ENCODE measurements around the gene MAD2L2.

MAD2L2 gene

DNA sequence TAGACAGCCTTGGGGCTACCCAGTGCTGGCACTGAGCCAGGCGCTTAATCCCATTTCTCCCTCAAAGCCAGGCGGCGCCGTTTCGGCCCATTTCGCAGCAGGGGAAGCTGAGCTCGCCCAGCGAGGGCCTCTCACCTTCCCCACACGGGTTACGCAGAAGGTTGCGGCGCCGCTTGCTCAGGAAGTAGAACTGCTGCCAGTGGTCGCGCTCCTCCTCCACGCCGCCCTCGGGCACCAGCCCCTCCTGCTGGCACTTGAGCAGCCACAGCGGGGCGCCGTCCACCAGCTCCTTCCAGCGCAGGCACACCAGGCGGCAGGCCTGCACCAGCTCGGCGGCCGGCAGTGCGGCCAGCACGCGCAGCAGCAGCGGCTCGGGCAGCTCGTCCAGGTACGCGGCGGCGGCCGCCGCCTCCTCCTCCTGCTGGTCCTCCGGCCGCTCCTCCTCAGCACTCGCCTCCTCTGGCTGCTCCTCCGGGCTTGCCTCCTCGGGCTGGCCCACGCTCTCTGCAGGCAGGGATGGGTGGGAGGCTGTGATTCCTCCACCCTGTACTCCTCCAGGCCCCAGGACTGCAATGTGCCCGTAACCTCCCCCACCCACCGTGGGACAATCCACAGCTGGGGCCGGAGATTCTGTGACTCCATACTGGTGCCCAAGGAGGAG lies 30.5 kb downstream of the MAD2L2 start:
- Histone ChIP-seq H4K91ac (ENCODE audit: low read depth, low read length, poor library complexity) (no peak overlapping the region), H2BK120ac (ENCODE audit: low read depth, low read length) (peak overlapping the region; percentile 42), H3K4me2 (ENCODE audit: insufficient read depth, low read length, poor library complexity, severe bottlenecking) (peak overlapping the region; percentile 57), H3K27me3 (ENCODE audit: control insufficient read depth in 3 of 3, insufficient read depth in 3 of 3, low read depth in 1 of 3, low read length in 3 of 3) (peaks cover 4 to 70% (median 44%) of the 10 kb centered on the region in 3 experiments), H2BK12ac (ENCODE audit: low read length) (peak overlapping the region; percentile 88), H3K14ac (ENCODE audit: low read length) (peak overlapping the region; percentile 66), H2BK5ac (ENCODE audit: low read length) (peak overlapping the region; percentile 85), H2AK5ac (ENCODE audit: low read depth, low read length) (peak overlapping the region; percentile 89), H2BK15ac (ENCODE audit: low read length) (peak overlapping the region; percentile 82), H4K8ac (ENCODE audit: low read depth, low read length) (peak overlapping the region; percentile 57), H2AFZ (ENCODE audit: low read length) (peak overlapping the region; percentile 68), H3K79me1 (ENCODE audit: low read depth, low read length) (no peaks in the 10 kb centered on the region), H3K4me3 (ENCODE audit: low read length in 2 of 2) (no peak overlapping the region), H3K4me1 (ENCODE audit: control insufficient read depth in 2 of 2, insufficient read depth in 1 of 2, low read depth in 1 of 2, low read length in 2 of 2) (peaks cover 4 to 18% of the 10 kb centered on the region in 2 donors), H3K27ac (replicated peaks; ENCODE audit: low read length) (no peak overlapping the region), H3K36me3 (replicated peaks in 1 of 2; ENCODE audit: control insufficient read depth in 2 of 2, insufficient read depth in 2 of 2, low read length in 2 of 2) (no peaks in the 10 kb centered on the region), H3K9ac (ENCODE audit: low read depth, low read length, poor library complexity) (peak overlapping the region; percentile 68), H3K9me3 (replicated peaks in 1 of 2; ENCODE audit: control insufficient read depth in 2 of 2, insufficient read depth in 1 of 2, low read depth in 1 of 2, low read length in 2 of 2) (no peaks in the 10 kb centered on the region), H3K18ac (ENCODE audit: low read length) (peak overlapping the region; percentile 94), H3K23ac (ENCODE audit: low read depth, low read length, poor library complexity) (peak overlapping the region; percentile 77), H3K4ac (ENCODE audit: low read length) (no peak overlapping the region)
- WGBS, 2 donors (ENCODE audit: extremely low coverage in 2 of 2, insufficient read length in 2 of 2, insufficient replicate concordance in 1 of 2) = no CpG with 5 or more reads among the region's 47 CpGs
- DNase-seq (ENCODE audit: low spot score) = peak; percentile 53

DNA sequence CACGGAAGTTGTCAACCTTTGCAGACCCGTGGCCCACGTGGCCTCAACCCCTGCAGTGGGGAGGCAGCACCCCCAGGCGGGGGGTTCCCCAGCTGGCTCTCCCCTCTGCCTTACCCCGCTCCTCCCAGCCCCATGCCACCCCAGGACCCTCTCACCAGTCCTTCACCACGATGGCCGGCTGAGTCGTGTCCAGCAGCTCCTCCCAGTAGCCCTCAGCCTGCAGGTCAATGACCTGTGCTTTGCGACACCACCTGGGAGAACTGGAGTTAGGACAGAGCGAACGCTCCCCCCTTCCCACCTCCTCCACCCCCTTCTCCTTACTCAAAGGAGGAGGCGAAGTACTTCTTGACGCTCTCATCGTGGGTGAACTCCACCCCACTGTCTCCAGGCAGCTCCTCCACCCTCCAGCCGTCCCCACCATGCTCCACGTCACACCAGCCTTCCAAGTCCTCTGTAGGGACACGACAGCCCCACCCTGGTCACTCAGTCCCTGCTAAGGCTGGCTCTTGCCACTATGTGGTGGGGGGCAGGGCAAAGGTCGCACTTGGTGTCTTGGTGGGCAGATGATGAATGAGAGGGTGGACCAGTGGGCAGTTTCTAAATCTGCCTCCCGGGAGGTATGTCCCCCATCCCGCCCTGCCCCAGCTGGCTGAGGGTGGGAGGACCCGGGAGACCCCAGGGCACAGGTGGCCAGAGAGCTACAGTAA lies 31.2 kb downstream of the MAD2L2 start:
- Histone ChIP-seq H4K91ac (ENCODE audit: low read depth, low read length, poor library complexity) (no peak overlapping the region), H3K4me2 (ENCODE audit: insufficient read depth, low read length, poor library complexity, severe bottlenecking) (no peak overlapping the region), H3K4me3 (ENCODE audit: low read length in 2 of 2) (no peak overlapping the region), H3K27me3 (ENCODE audit: control insufficient read depth in 3 of 3, insufficient read depth in 3 of 3, low read depth in 1 of 3, low read length in 3 of 3) (peaks cover 4 to 70% (median 44%) of the 10 kb centered on the region in 3 experiments), H3K9me3 (replicated peaks in 1 of 2; ENCODE audit: control insufficient read depth in 2 of 2, insufficient read depth in 1 of 2, low read depth in 1 of 2, low read length in 2 of 2) (no peaks in the 10 kb centered on the region), H3K4ac (ENCODE audit: low read length) (no peak overlapping the region), H2BK5ac (ENCODE audit: low read length) (peak overlapping the region; percentile 89), H3K9ac (ENCODE audit: low read depth, low read length, poor library complexity) (peak overlapping the region; percentile 40), H2BK12ac (ENCODE audit: low read length) (no peak overlapping the region), H3K79me1 (ENCODE audit: low read depth, low read length) (no peaks in the 10 kb centered on the region), H3K23ac (ENCODE audit: low read depth, low read length, poor library complexity) (no peak overlapping the region), H2BK15ac (ENCODE audit: low read length) (peak overlapping the region; percentile 9), H3K36me3 (replicated peaks in 1 of 2; ENCODE audit: control insufficient read depth in 2 of 2, insufficient read depth in 2 of 2, low read length in 2 of 2) (no peaks in the 10 kb centered on the region), H2BK120ac (ENCODE audit: low read depth, low read length) (no peak overlapping the region), H3K14ac (ENCODE audit: low read length) (peak overlapping the region; percentile 17), H2AK5ac (ENCODE audit: low read depth, low read length) (peak overlapping the region; percentile 89), H4K8ac (ENCODE audit: low read depth, low read length) (no peak overlapping the region), H3K27ac (replicated peaks; ENCODE audit: low read length) (no peak overlapping the region), H2AFZ (ENCODE audit: low read length) (no peak overlapping the region), H3K18ac (ENCODE audit: low read length) (peak overlapping the region; percentile 94), H3K4me1 (ENCODE audit: control insufficient read depth in 2 of 2, insufficient read depth in 1 of 2, low read depth in 1 of 2, low read length in 2 of 2) (peaks cover 0 to 15% of the 10 kb centered on the region in 2 donors)
- WGBS, 2 donors (ENCODE audit: extremely low coverage in 2 of 2, insufficient read length in 2 of 2, insufficient replicate concordance in 1 of 2) = no CpG with 5 or more reads among the region's 21 CpGs
- DNase-seq (ENCODE audit: low spot score) = no peak

DNA sequence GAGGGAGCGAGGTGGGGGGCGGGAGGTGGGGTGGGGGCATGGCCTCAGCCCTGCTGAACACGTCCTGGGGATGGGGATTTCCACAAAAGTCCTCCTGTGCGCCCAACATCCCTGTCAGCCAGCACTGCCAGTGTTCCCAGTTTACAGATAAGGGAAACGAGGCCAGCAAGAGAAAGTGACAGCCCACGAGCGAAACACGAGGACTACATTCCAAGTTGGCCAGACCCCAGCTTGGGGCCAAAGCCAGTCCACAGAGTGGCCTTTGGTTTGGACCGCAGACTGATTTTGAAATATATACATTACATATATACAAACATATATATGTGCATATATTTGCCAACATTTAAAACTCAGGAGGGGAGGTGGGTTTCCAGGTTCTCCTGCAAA lies 31.7 kb downstream of the MAD2L2 start:
- Histone ChIP-seq H2BK5ac (ENCODE audit: low read length) (peak overlapping the region; percentile 89), H3K9me3 (replicated peaks in 1 of 2; ENCODE audit: control insufficient read depth in 2 of 2, insufficient read depth in 1 of 2, low read depth in 1 of 2, low read length in 2 of 2) (no peaks in the 10 kb centered on the region), H4K91ac (ENCODE audit: low read depth, low read length, poor library complexity) (no peak overlapping the region), H3K4ac (ENCODE audit: low read length) (no peak overlapping the region), H2AK5ac (ENCODE audit: low read depth, low read length) (peak overlapping the region; percentile 89), H4K8ac (ENCODE audit: low read depth, low read length) (no peak overlapping the region), H2BK15ac (ENCODE audit: low read length) (no peak overlapping the region), H2BK120ac (ENCODE audit: low read depth, low read length) (no peak overlapping the region), H3K23ac (ENCODE audit: low read depth, low read length, poor library complexity) (no peak overlapping the region), H3K27ac (replicated peaks; ENCODE audit: low read length) (no peak overlapping the region), H3K9ac (ENCODE audit: low read depth, low read length, poor library complexity) (no peak overlapping the region), H2BK12ac (ENCODE audit: low read length) (no peak overlapping the region), H3K4me1 (ENCODE audit: control insufficient read depth in 2 of 2, insufficient read depth in 1 of 2, low read depth in 1 of 2, low read length in 2 of 2) (peaks cover 0 to 15% of the 10 kb centered on the region in 2 donors), H3K36me3 (replicated peaks in 1 of 2; ENCODE audit: control insufficient read depth in 2 of 2, insufficient read depth in 2 of 2, low read length in 2 of 2) (no peaks in the 10 kb centered on the region), H2AFZ (ENCODE audit: low read length) (no peak overlapping the region), H3K79me1 (ENCODE audit: low read depth, low read length) (no peaks in the 10 kb centered on the region), H3K27me3 (ENCODE audit: control insufficient read depth in 3 of 3, insufficient read depth in 3 of 3, low read depth in 1 of 3, low read length in 3 of 3) (peaks cover 4 to 67% (median 44%) of the 10 kb centered on the region in 3 experiments), H3K18ac (ENCODE audit: low read length) (no peak overlapping the region), H3K14ac (ENCODE audit: low read length) (no peak overlapping the region), H3K4me2 (ENCODE audit: insufficient read depth, low read length, poor library complexity, severe bottlenecking) (no peak overlapping the region), H3K4me3 (ENCODE audit: low read length in 2 of 2) (no peak overlapping the region)
- no CpG with 5 or more reads among the region's 9 CpGs for WGBS, 2 donors (ENCODE audit: extremely low coverage in 2 of 2, insufficient read length in 2 of 2, insufficient replicate concordance in 1 of 2)
- DNase-seq (ENCODE audit: low spot score) = no peak

DNA sequence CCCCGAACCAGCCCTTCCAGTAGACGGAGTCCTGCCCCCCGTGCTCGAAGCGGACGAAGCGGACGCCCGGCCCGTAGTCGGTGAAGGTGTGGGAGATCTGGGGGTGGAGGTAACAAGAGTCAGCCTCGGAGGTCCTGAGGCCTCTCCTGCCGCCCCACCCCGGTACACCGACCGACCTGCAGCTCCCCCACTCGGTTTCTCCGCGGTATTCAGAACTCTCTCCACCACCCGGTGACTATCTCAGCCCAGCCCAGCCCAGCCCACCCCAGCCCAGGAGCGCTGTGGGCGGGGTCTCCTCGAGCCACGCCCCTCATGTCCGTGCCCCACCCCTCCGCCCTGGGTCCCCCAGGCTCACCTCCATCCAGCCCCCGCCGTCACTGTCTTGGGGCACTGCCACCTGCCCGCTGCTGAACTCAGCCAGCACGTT lies 32.2 kb downstream of the MAD2L2 start:
- Histone ChIP-seq H3K4me3 (ENCODE audit: low read length in 2 of 2) (no peak overlapping the region), H3K4me2 (ENCODE audit: insufficient read depth, low read length, poor library complexity, severe bottlenecking) (peak overlapping the region; percentile 44), H4K91ac (ENCODE audit: low read depth, low read length, poor library complexity) (no peak overlapping the region), H3K23ac (ENCODE audit: low read depth, low read length, poor library complexity) (peak overlapping the region; percentile 83), H2BK120ac (ENCODE audit: low read depth, low read length) (peak overlapping the region; percentile 57), H3K9ac (ENCODE audit: low read depth, low read length, poor library complexity) (peak overlapping the region; percentile 50), H2BK12ac (ENCODE audit: low read length) (no peak overlapping the region), H3K9me3 (replicated peaks in 1 of 2; ENCODE audit: control insufficient read depth in 2 of 2, insufficient read depth in 1 of 2, low read depth in 1 of 2, low read length in 2 of 2) (no peaks in the 10 kb centered on the region), H2AK5ac (ENCODE audit: low read depth, low read length) (no peak overlapping the region), H3K4ac (ENCODE audit: low read length) (no peak overlapping the region), H2BK15ac (ENCODE audit: low read length) (no peak overlapping the region), H3K27me3 (ENCODE audit: control insufficient read depth in 3 of 3, insufficient read depth in 3 of 3, low read depth in 1 of 3, low read length in 3 of 3) (peaks cover 4 to 62% (median 39%) of the 10 kb centered on the region in 3 experiments), H3K27ac (replicated peaks; ENCODE audit: low read length) (no peak overlapping the region), H3K18ac (ENCODE audit: low read length) (peak overlapping the region; percentile 7), H2AFZ (ENCODE audit: low read length) (no peak overlapping the region), H3K14ac (ENCODE audit: low read length) (no peak overlapping the region), H4K8ac (ENCODE audit: low read depth, low read length) (no peak overlapping the region), H2BK5ac (ENCODE audit: low read length) (peak overlapping the region; percentile 60), H3K79me1 (ENCODE audit: low read depth, low read length) (no peaks in the 10 kb centered on the region), H3K4me1 (ENCODE audit: control insufficient read depth in 2 of 2, insufficient read depth in 1 of 2, low read depth in 1 of 2, low read length in 2 of 2) (peaks cover 0 to 14% of the 10 kb centered on the region in 2 donors), H3K36me3 (replicated peaks in 1 of 2; ENCODE audit: control insufficient read depth in 2 of 2, insufficient read depth in 2 of 2, low read length in 2 of 2) (no peaks in the 10 kb centered on the region)
- DNase-seq (ENCODE audit: low spot score) = no peak
- no CpG with 5 or more reads among the region's 30 CpGs for WGBS, 2 donors (ENCODE audit: extremely low coverage in 2 of 2, insufficient read length in 2 of 2, insufficient replicate concordance in 1 of 2)

All from neuronal stem cell (in vitro differentiated cells).